Ovary (tissue), 9 donors: Measurements from ENCODE around the gene C3. TPM values are rescaled to one million over a fixed set of nuclear protein-coding genes. Genes with fewer than 3 reads are reported as not detected.
A peak's percentile ranks its signal among the peaks of the same experiment; 100 is the strongest.
"Not testable (repeated sequence)": the region's sequence is repeated elsewhere in the genome, so short reads cannot be mapped to it uniquely, and the experiment has no call there.

Experiments
- DNase-seq, 5 donors: peaks; one replicate each; pipeline ENCODE4 v3.0.0-alpha.2; 2019 to 2020
- H3K27ac ChIP-seq, 2 donors: fragments of 200-600 bp; one replicate each; pipeline versions ENCODE4 v1.5.1 to v1.8.0; 2019 to 2022
- H3K27me3 ChIP-seq: fragments of 200-600 bp; one replicate; pipeline ENCODE4 v1.8.0; 2022
- H3K36me3 ChIP-seq: fragments of 200-600 bp; sonication (generic); one replicate; pipeline ENCODE4 v1.5.1; 2019
- H3K4me1 ChIP-seq: one replicate; pipeline ENCODE4 v1.8.1; 2013; ENCODE audit warnings: mild to moderate bottlenecking, moderate library complexity; ENCODE audit not compliant: insufficient read depth
- H3K4me3 ChIP-seq: fragments of 200-600 bp; sonication (generic); one replicate; pipeline ENCODE4 v1.5.1; 2017
- H3K9me3 ChIP-seq, 2 donors: fragments of 200-600 bp in 1 of 2; sonication (generic) in 1 of 2; one replicate each; pipeline versions ENCODE4 v1.5.1 to v1.8.1; 2013 to 2019; ENCODE audit warnings: mild to moderate bottlenecking in 1 of 2, moderate library complexity in 1 of 2
- EP300 ChIP-seq: sonication (generic); formaldehyde crosslinking; IDR thresholded peaks from one replicate; pipeline ENCODE4 v1.6.1; 2017; ENCODE audit warnings: antibody characterized with exemption
- POLR2A ChIP-seq: fragments of 450-650 bp; IDR thresholded peaks from one replicate; pipeline ENCODE4 v1.6.1; 2017; ENCODE audit warnings: antibody characterized with exemption, mild to moderate bottlenecking, moderate library complexity
- WGBS, 3 donors: extraction: QIAGEN DNeasy Blood & Tissue Kit in 1 of 3; methylation state at CpG; one replicate each; pipeline versions ENCODE4 v1.1.5 to v1.1.7; 2013 to 2017; 5-methylcytosine and 5-hydroxymethylcytosine counted together
- intact Hi-C, 4 donors: fragments of 100-400 bp; cut with DNase I; formaldehyde crosslinking; loops; one replicate each; pipeline versions ENCODE4 v1.11.0 to v1.15.1; 2022 to 2023
- polyA plus RNA-seq, 2 donors: library from polyadenylated mRNA; stranded (reverse); fragments of 200-250 nt in 1 of 2; fragments of 350-450 nt in 1 of 2; fragmentation: Illumina TruSeq in 1 of 2; extraction: RNeasy Lipid Tissue Mini Kit (QIAGEN cat#74804) in 1 of 2; gene quantifications; one replicate each; pipeline ENCODE4 v1.2.3, GENCODE V29; 2013 to 2014
- total RNA-seq, 7 donors: library from RNA; depleted of rRNA in 2 of 7; stranded (reverse); fragments of >200 nt in 2 of 7; fragmentation: NEBNext Ultra II Directional in 3 of 7; extraction: Animal tissue kit (Norgen Biotek cat#: 25700) in 3 of 7; gene quantifications; one replicate each; pipeline versions ENCODE4 v1.1.0 to v1.2.4, GENCODE V29; 2016 to 2023
- TF ChIP-seq, protein P1 (sequence below), 3 donors: fragments of 450-650 bp in 2 of 3; fragments of 200-600 bp in 1 of 3; IDR thresholded peaks; one replicate each; pipeline versions ENCODE4 v1.5.1 to v1.8.0; 2016 to 2022; ENCODE audit warnings: antibody characterized with exemption in 3 of 3, mild to moderate bottlenecking in 1 of 3
- donor health status: DM: no; HTN: no; CAD: no; lungs with moderate emphysema.
- donor health status: DM: no; HTN: no; CAD: no.
- donor health status: Bipolar disorder and iron deficiency.
- donor health status: DM: yes; HTN: yes; CAD: no.
- donor health status: DM: no; HTN: no; CAD: no.
- donor health status: DM: yes; HTN: yes; CAD: no.

The C3 gene
- total and polyA plus RNA-seq, 9 donors, result 130 to 3,887 (median 1,173) TPM

- H3K27me3 ChIP-seq, result peaks cover 8% of the 10 kb centered on the region
- no peaks in the 10 kb centered on the region for H3K9me3 ChIP-seq
- peaks cover 2% of the 10 kb centered on the region for H3K4me1 ChIP-seq
- WGBS, 3 donors, result 3% methylated on average over 47 of the region's 47 CpGs
- H3K36me3 ChIP-seq, result no peaks in the 10 kb centered on the region
- DNase-seq, result peak in 1 of 5 donors; percentile 37
- TF ChIP-seq, protein P1, sequence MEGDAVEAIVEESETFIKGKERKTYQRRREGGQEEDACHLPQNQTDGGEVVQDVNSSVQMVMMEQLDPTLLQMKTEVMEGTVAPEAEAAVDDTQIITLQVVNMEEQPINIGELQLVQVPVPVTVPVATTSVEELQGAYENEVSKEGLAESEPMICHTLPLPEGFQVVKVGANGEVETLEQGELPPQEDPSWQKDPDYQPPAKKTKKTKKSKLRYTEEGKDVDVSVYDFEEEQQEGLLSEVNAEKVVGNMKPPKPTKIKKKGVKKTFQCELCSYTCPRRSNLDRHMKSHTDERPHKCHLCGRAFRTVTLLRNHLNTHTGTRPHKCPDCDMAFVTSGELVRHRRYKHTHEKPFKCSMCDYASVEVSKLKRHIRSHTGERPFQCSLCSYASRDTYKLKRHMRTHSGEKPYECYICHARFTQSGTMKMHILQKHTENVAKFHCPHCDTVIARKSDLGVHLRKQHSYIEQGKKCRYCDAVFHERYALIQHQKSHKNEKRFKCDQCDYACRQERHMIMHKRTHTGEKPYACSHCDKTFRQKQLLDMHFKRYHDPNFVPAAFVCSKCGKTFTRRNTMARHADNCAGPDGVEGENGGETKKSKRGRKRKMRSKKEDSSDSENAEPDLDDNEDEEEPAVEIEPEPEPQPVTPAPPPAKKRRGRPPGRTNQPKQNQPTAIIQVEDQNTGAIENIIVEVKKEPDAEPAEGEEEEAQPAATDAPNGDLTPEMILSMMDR (IDR thresholded peaks at IDR 0.05), result no peak
- TF ChIP-seq POLR2A, result no peak
- no peak for TF ChIP-seq EP300
- intact Hi-C loops, result loop anchor here in 1 of 4 donors (10.0 kb wide), 1 partner anchor 133 kb away; no protein-coding TSS in a partner anchor
- no peak within 1 kb of the TSS for H3K27ac ChIP-seq
- no peak within 1 kb of the TSS for H3K4me3 ChIP-seq
Observed at GRCh38 chr19:6767357-6768235, 47.1 kb upstream of the C3 start, which contains the start of gene SH2D3A. SH2D3A (minus strand) TSS chr19:6767435; CDS start chr19:6763748, 3,687 bp downstream.

- 1 to 3% (median 2%) methylated on average over 15 of the region's 15 CpGs for WGBS, 3 donors
- no peak for DNase-seq
Observed at GRCh38 chr19:6767081-6767356, 46.6 kb upstream of the C3 start.

GRCh38 chr19:6766357-6767080, 46.1 kb upstream of the C3 start:
- TF ChIP-seq, protein P1 (IDR thresholded peaks at IDR 0.05), result no peak
- TF ChIP-seq EP300 (no peak), POLR2A (no peak)
- intact Hi-C loops, result loop anchor here in 1 of 4 donors (10.0 kb wide), 1 partner anchor 132 kb away; no protein-coding TSS in a partner anchor
- Histone ChIP-seq H3K9me3 (no peaks in the 10 kb centered on the region), H3K27me3 (peaks cover 8% of the 10 kb centered on the region), H3K4me3 (no peak overlapping the region), H3K4me1 (peaks cover 2% of the 10 kb centered on the region), H3K27ac (no peak overlapping the region), H3K36me3 (no peaks in the 10 kb centered on the region)
- 15 to 27% (median 18%) methylated on average over 16 of the region's 16 CpGs for WGBS, 3 donors
- no peak for DNase-seq

More at GRCh38 chr19:6767081-6767356, 46.6 kb upstream of the C3 start:
- no peak overlapping the region for H3K4me3 ChIP-seq
- no peak overlapping the region for H3K27ac ChIP-seq
- intact Hi-C loops, result loop anchor here in 1 of 4 donors (10.0 kb wide), 1 partner anchor 132 kb away; no protein-coding TSS in a partner anchor
- no peaks in the 10 kb centered on the region for H3K36me3 ChIP-seq
- no peaks in the 10 kb centered on the region for H3K9me3 ChIP-seq
- peaks cover 8% of the 10 kb centered on the region for H3K27me3 ChIP-seq
- peaks cover 2% of the 10 kb centered on the region for H3K4me1 ChIP-seq
- TF ChIP-seq EP300 (no peak), POLR2A (no peak)
- TF ChIP-seq, protein P1 (IDR thresholded peaks at IDR 0.05), result no peak

DNA sequence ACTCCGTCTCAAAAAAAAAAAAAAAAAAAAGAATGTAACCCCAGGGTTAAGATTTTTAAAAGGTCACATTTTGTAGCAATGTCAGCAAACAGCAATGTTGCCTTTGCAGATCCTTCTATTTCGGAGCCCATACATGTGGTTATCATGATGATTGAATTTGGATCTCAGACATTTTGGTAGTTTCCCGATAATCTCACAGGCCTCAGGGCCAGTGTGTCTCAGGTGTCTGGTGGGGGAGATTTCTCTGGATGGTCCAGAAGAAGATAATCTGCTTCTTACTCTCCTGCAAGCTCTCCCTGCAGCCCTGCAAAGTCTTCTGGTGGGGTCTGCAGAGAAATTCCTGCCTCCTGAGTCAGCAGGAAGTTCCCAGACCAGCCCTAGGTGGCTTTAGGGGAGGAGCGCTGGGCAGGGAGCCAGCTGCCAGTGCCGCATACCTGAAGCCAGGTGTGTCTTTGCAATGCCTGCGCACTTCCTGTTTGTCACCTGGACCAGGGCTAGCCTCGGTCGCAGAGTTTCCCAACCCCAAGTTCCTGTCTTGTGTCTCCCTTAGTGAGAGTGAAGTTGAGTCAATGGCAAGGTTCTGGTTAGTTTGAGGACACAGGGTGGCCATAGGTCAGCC, 45.4 kb upstream of the C3 start:
- no peak for TF ChIP-seq POLR2A
- no peak for TF ChIP-seq EP300
- H3K4me3 ChIP-seq, result no peak overlapping the region
- DNase-seq, result no peak
- H3K27me3 ChIP-seq, result peaks cover 8% of the 10 kb centered on the region
- no peaks in the 10 kb centered on the region for H3K9me3 ChIP-seq
- H3K4me1 ChIP-seq, result peaks cover 2% of the 10 kb centered on the region
- H3K36me3 ChIP-seq, result no peaks in the 10 kb centered on the region
- no peak overlapping the region for H3K27ac ChIP-seq
- intact Hi-C loops, result loop anchor here in 1 of 4 donors (10.0 kb wide), 1 partner anchor 131 kb away; no protein-coding TSS in a partner anchor
- WGBS, 3 donors, result 22 to 34% (median 24%) methylated on average over 8 of the region's 8 CpGs

- not testable (repeated sequence) for DNase-seq, H3K27ac ChIP-seq, H3K27me3 ChIP-seq, H3K4me3 ChIP-seq, H3K9me3 ChIP-seq, H3K36me3 ChIP-seq, H3K4me1 ChIP-seq
- intact Hi-C loops, result loop anchor here in 1 of 4 donors (10.0 kb wide), 1 partner anchor 128 kb away; no protein-coding TSS in a partner anchor
- whole genome bisulfite sequencing, 3 donors, result 66 to 69% (median 69%) methylated on average over 8 of the region's 8 CpGs
Observed at GRCh38 chr19:6762253-6762797, 41.9 kb upstream of the C3 start.
